Measurements from ENCODE around the gene RIMS4. TPM values are rescaled to one million over a fixed set of nuclear protein-coding genes. Genes with fewer than 3 reads are reported as not detected.

RIMS4 gene
- total and polyA plus RNA-seq, 10 of the 15 experiments (the other 5 are each of a cell fraction or from before 2014, with no cell fraction given) = under 0.01 to 0.07 (median 0.05) TPM; not detected in 5

GRCh38 chr20:44840826-44841225 is 30.5 kb upstream of the RIMS4 start (continued):
- TF ChIP-seq RUNX3 (IDR thresholded peaks at IDR 0.05; ENCODE audit: low read length) = no peak
- TF ChIP-seq NR2C1 (IDR thresholded peaks at IDR 0.05) = no peak
- TF ChIP-seq TCF7 (IDR thresholded peaks at IDR 0.05; ENCODE audit: borderline replicate concordance) = no peak
- no peak for TF ChIP-seq ELK1 (IDR thresholded peaks at IDR 0.05; ENCODE audit: low read depth, low read length)

- POLR2A ChIA-PET = interaction anchor here (0.6 kb wide), 1 partner anchor 502 kb away, joined by 4 read pairs; no protein-coding TSS in a partner anchor
Observed at GRCh38 chr20:44839481-44839880, 29.1 kb upstream of the RIMS4 start.

More at GRCh38 chr20:44839481-44839880, 29.1 kb upstream of the RIMS4 start:
- Histone ChIP-seq H4K20me1 (ENCODE audit: control insufficient read depth, insufficient read depth) (no peaks in the 10 kb centered on the region), H3K27ac (ENCODE audit: control insufficient read depth, insufficient read depth) (no peak overlapping the region), H3K36me3 (ENCODE audit: control insufficient read depth in 2 of 2, insufficient read depth in 2 of 2, low read length in 1 of 2) (no peaks in the 10 kb centered on the region), H3K4me1 (ENCODE audit: control insufficient read depth, insufficient read depth, low read length) (no peaks in the 10 kb centered on the region), H3K9me3 (replicated peaks; ENCODE audit: control insufficient read depth, insufficient read depth, low read length) (no peaks in the 10 kb centered on the region), H3K4me3 (no peak overlapping the region), H2AFZ (ENCODE audit: control insufficient read depth, low read depth, low read length) (no peak overlapping the region), H3K79me2 (ENCODE audit: control insufficient read depth, insufficient read depth, low read length) (no peaks in the 10 kb centered on the region), H3K27me3 (replicated peaks in 1 of 2; ENCODE audit: control insufficient read depth in 2 of 2, insufficient read depth in 2 of 2, low read length in 1 of 2) (peaks cover 2% of the 10 kb centered on the region in 2 experiments; a peak in 3 of 4 replicates), H3K9ac (ENCODE audit: control insufficient read depth, insufficient read depth, low read length) (no peak overlapping the region), H3K4me2 (ENCODE audit: control insufficient read depth, insufficient read depth) (no peak overlapping the region)
- in situ Hi-C loops (cut with MboI) (no loop called here), intact Hi-C loops (cut with micrococcal nuclease; ENCODE audit: unreplicated experiment) (no loop called here)
- ATAC-seq = no peak
- SMC1A ChIA-PET (ENCODE audit: uncharacterized antibody, unreplicated experiment) = no interaction called here
- RAD21 ChIA-PET (ENCODE audit: unreplicated experiment) = no interaction called here
- TF ChIP-seq CREM (IDR thresholded peaks at IDR 0.05; ENCODE audit: low read depth) (no peak), ZBED1 (IDR thresholded peaks at IDR 0.05; ENCODE audit: borderline replicate concordance) (no peak), NFIC (IDR thresholded peaks at IDR 0.05; ENCODE audit: low read depth, low read length) (no peak), IRF3 (IDR thresholded peaks at IDR 0.05) (no peak), GATAD2B (conservative IDR thresholded peaks at IDR 0.05; ENCODE audit: low read depth) (no peak), NBN (IDR thresholded peaks at IDR 0.05) (no peak), ZSCAN29 (IDR thresholded peaks at IDR 0.05) (no peak), PAX8 (IDR thresholded peaks at IDR 0.05) (no peak), YBX1 (IDR thresholded peaks at IDR 0.05) (no peak), FOXM1 (IDR thresholded peaks at IDR 0.05; ENCODE audit: low read depth, low read length) (no peak)
- DNase-seq (ENCODE audit: low read depth, low spot score) = no peak
- no peak for FAIRE-seq
- BruUV-seq (replicated peaks) = no TSS peak
- CTCF ChIA-PET = no interaction called here
- WGBS (ENCODE audit: insufficient coverage, insufficient replicate concordance, low lambda C conversion rate, missing lambda C conversion rate) = 22% methylated on average over 5 of the region's 5 CpGs
